ENCODE data around the gene SOX18.

GRCh38 chr20:64021124-64021975 is 28.1 kb downstream of the SOX18 start:
- TF ChIP-seq CTCF (IDR thresholded peaks at IDR 0.05; ENCODE audit: low read depth, low read length) (no peak), MAX (IDR thresholded peaks at IDR 0.05; ENCODE audit: low read depth, low read length) (no peak), POLR2A (IDR thresholded peaks at IDR 0.05; ENCODE audit: extremely low read depth, insufficient read length) (no peak), MYC (IDR thresholded peaks at IDR 0.05; ENCODE audit: low read depth, low read length) (no peak)
